Measurements from ENCODE around the gene NLN. TPM values are rescaled to one million over a fixed set of nuclear protein-coding genes. Genes with fewer than 3 reads are reported as not detected.

NLN gene
- total and polyA plus RNA-seq, 4 donors: 21.7 to 38.6 (median 24.2) TPM

DNA sequence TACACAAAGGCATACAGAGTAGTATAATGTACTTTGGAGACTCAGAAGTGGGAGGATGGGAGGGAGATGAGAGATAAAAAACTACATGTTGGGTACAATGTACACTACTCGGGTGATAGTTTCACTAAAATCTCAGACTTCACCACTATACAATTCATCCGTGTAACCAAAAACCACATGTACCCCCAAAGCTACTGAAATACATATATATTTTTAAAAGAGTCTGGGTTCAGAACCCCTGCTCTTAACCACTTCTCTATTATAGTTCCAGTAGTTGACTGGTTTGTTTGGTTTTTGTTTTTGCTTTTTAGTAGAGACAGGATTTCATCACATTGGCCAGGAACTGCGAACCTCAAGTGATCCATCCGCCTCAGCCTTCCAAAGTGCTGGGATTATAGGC, 22.7 kb upstream of the NLN start:
- no peak for DNase-seq (ENCODE audit: low read depth in 4 of 6, low spot score in 6 of 6)

DNA sequence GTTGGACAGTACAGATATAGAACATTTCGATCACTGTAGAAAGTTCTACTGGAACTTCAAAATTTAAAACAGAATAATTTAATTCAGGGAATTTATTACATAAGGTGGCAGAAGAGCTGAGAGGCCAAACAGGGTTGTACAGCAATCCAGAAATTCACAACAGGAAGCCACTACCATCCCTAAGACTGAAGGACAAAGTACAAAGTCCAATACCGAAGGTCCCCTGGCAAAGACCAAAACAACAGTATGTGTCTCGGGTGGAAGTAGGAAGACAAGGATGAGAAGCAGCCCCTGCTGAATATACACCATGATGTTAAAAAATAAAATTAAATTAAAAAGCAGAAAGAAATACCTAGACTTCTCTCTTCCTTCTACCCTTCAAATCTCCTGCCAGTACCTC, 20.0 kb upstream of the NLN start:
- H3K27ac ChIP-seq (ENCODE audit: low read depth, low read length): no peak overlapping the region
- no peak overlapping the region for H3K4me3 ChIP-seq (ENCODE audit: low read depth, low read length)
- no peaks in the 10 kb centered on the region for H3K27me3 ChIP-seq (ENCODE audit: control insufficient read depth, insufficient read depth, low read length)
- H3K36me3 ChIP-seq (ENCODE audit: control insufficient read depth, insufficient read depth, low read length): peaks cover 10% of the 10 kb centered on the region
- H3K4me1 ChIP-seq (ENCODE audit: control insufficient read depth, insufficient read depth, low read length): no peaks in the 10 kb centered on the region
- no peaks in the 10 kb centered on the region for H3K9me3 ChIP-seq (ENCODE audit: control insufficient read depth, insufficient read depth, low read length)
- WGBS (ENCODE audit: insufficient coverage): no CpG with 5 or more reads among the region's 3 CpGs
- no peak for DNase-seq (ENCODE audit: low read depth in 4 of 6, low spot score in 6 of 6)

More for the DNA sequence above, 22.7 kb upstream of the NLN start:
- Histone ChIP-seq H3K4me3 (ENCODE audit: low read depth, low read length) (no peak overlapping the region), H3K9me3 (ENCODE audit: control insufficient read depth, insufficient read depth, low read length) (no peaks in the 10 kb centered on the region), H3K36me3 (ENCODE audit: control insufficient read depth, insufficient read depth, low read length) (peaks cover 4% of the 10 kb centered on the region), H3K27ac (ENCODE audit: low read depth, low read length) (no peak overlapping the region), H3K27me3 (ENCODE audit: control insufficient read depth, insufficient read depth, low read length) (no peaks in the 10 kb centered on the region), H3K4me1 (ENCODE audit: control insufficient read depth, insufficient read depth, low read length) (no peaks in the 10 kb centered on the region)
- WGBS (ENCODE audit: insufficient coverage): no CpG with 5 or more reads among the region's 4 CpGs

DNA sequence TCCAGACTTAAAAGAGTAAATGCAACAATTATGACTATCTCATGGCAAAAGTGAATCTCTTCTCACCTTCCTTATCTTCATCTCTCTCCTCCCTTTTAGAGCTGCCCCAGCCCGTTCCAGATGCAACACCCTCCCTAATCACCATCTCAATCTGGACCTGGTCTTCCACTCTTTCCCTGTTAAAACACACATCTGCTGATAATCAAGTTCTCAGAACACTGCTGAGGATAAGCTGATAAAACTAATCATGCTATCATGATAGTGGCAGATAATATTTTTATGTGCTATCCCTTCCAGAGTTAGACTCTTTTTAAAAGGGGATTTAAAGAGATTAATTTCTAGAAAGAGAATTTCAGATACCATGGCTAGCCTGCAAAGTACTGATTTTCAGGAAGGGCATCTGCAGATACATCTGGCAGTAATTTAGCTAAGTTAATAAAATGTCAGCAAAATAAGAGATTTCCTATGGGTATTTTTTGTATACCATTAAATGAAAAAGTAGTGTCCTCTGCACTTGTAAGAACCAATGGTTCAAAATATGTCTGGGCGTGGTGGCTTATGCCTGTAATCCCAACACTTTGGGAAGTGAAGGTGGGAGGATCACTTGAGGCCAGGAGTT, 17.3 kb upstream of the NLN start:
- no peak for DNase-seq (ENCODE audit: low read depth in 4 of 6, low spot score in 6 of 6)
- WGBS (ENCODE audit: insufficient coverage): 96% methylated on average over 2 of the region's 2 CpGs
- Histone ChIP-seq H3K4me3 (ENCODE audit: low read depth, low read length) (no peak overlapping the region), H3K27me3 (ENCODE audit: control insufficient read depth, insufficient read depth, low read length) (no peaks in the 10 kb centered on the region), H3K9me3 (ENCODE audit: control insufficient read depth, insufficient read depth, low read length) (no peaks in the 10 kb centered on the region), H3K4me1 (ENCODE audit: control insufficient read depth, insufficient read depth, low read length) (no peaks in the 10 kb centered on the region), H3K36me3 (ENCODE audit: control insufficient read depth, insufficient read depth, low read length) (peaks cover 17% of the 10 kb centered on the region), H3K27ac (ENCODE audit: low read depth, low read length) (no peak overlapping the region)

DNA sequence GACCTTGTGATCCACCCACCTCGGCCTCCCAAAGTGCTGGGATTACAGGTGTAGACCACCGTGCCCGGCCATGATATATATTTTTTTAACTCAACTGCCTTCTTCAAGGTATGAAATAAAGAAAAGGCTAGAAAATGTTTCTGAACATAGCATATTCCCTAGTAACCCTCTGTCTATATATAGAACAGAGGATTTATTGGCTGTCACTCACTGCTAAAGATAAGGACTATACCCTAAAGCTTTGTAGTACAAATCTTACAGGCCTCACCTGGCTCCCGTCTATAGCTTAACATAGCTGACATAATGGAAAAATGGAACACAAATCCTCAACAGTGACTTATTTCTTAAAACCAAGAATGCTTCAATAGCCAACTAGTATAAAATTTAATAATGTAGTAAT, 14.3 kb upstream of the NLN start:
- Histone ChIP-seq H3K27me3 (ENCODE audit: control insufficient read depth, insufficient read depth, low read length) (no peaks in the 10 kb centered on the region), H3K27ac (ENCODE audit: low read depth, low read length) (no peak overlapping the region), H3K4me3 (ENCODE audit: low read depth, low read length) (no peak overlapping the region), H3K9me3 (ENCODE audit: control insufficient read depth, insufficient read depth, low read length) (no peaks in the 10 kb centered on the region), H3K36me3 (ENCODE audit: control insufficient read depth, insufficient read depth, low read length) (peaks cover 17% of the 10 kb centered on the region), H3K4me1 (ENCODE audit: control insufficient read depth, insufficient read depth, low read length) (no peaks in the 10 kb centered on the region)
- no peak for DNase-seq (ENCODE audit: low read depth in 4 of 6, low spot score in 6 of 6)
- no CpG with 5 or more reads among the region's 4 CpGs for WGBS (ENCODE audit: insufficient coverage)

DNA sequence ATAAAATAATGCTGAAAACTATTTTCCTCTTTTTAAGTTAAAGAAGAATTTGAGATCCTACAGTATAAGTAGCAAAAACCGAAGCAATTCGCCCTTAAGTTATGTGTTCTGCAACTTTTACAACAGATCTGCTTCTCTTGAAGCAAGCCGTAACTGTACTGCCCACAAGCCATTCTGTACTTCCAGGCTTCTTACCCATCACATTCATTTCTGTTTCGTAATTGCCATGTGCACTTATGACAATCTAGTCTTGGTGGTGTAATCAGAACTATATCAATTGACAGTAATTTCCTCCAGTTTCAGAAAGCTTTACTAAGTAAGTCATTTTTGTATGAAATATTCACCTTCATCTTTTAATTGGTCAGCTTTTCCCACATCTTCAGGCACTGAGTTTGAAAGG, 13.9 kb upstream of the NLN start:
- Histone ChIP-seq H3K27me3 (ENCODE audit: control insufficient read depth, insufficient read depth, low read length) (no peaks in the 10 kb centered on the region), H3K36me3 (ENCODE audit: control insufficient read depth, insufficient read depth, low read length) (peaks cover 18% of the 10 kb centered on the region), H3K4me3 (ENCODE audit: low read depth, low read length) (no peak overlapping the region), H3K27ac (ENCODE audit: low read depth, low read length) (no peak overlapping the region), H3K4me1 (ENCODE audit: control insufficient read depth, insufficient read depth, low read length) (no peaks in the 10 kb centered on the region), H3K9me3 (ENCODE audit: control insufficient read depth, insufficient read depth, low read length) (no peaks in the 10 kb centered on the region)
- DNase-seq (ENCODE audit: low read depth in 4 of 6, low spot score in 6 of 6): no peak
- no CpG with 5 or more reads among the region's 4 CpGs for WGBS (ENCODE audit: insufficient coverage)

DNA sequence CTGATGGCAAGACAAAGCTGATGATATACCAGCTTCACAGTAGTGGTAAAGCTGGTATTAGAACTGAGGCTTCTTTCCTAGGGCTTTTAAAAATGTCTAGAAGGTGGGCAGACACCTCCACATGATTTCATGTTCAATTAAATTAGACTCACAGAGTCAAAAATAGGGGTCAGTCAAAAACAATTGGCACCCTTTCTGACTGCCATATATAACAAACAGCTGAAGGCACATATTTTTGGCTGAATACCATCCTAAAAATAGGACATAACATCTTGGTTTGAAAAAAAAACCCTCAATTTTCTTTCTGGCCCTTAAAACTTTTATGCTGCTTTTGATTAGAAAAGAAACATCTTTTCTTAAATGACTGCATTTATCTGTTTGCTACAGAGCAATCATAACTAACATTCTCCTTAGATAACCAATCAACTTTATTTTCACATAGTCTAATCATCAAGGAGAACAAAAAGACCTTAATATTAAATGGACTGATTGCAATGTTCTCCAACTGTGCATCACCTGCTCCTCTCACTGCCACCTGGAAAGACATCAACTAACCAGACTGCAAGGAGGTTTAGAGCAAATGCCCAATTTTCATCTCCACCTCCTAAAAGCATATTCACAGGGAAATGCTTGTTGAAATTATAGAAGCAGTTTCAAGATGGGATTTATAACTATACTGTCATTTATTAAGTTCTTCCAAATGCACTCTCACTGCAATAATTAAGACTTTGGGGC, 3.3 kb upstream of the NLN start:
- Histone ChIP-seq H3K27ac (ENCODE audit: low read depth, low read length) (no peak overlapping the region), H3K36me3 (ENCODE audit: control insufficient read depth, insufficient read depth, low read length) (peaks cover 11% of the 10 kb centered on the region), H3K27me3 (ENCODE audit: control insufficient read depth, insufficient read depth, low read length) (no peaks in the 10 kb centered on the region), H3K4me3 (ENCODE audit: low read depth, low read length) (no peak overlapping the region), H3K9me3 (ENCODE audit: control insufficient read depth, insufficient read depth, low read length) (no peaks in the 10 kb centered on the region), H3K4me1 (ENCODE audit: control insufficient read depth, insufficient read depth, low read length) (peaks cover 6% of the 10 kb centered on the region)
- DNase-seq (ENCODE audit: low read depth in 4 of 6, low spot score in 6 of 6): peak in 1 of 6 donors; percentile 21

DNA sequence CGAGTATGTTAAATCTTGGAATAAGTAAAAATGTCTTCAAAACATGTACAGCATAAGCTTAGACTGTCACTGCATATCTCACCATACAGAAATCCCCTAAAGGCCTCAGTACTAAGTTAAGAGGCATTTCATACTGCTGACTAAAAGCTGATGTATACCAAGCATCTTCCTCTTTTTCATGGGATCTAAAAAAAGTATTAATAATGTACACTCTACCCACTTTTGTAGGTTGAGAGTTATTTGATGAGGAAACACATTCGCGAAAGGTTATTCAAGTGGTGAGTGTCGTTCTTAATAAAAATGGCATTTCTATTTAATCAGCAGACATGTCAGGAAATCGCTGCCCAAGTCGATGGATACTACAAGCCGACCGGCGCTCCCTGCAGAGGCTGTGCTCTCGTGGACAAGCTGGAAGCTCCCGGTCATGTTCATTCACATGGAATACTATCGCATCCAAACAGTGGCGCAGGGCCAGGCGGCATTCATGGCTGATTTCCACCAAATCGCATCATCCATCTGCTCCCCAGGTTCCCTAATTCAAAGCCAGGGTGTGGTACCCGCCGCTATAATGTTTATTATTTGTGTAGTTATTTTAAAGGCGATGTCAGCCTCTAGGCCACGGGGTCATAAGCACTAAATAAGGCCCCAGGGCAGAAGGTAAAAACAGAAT, 820 bp upstream of the NLN start:
- Histone ChIP-seq H3K9me3 (ENCODE audit: control insufficient read depth, insufficient read depth, low read length) (no peaks in the 10 kb centered on the region), H3K27me3 (ENCODE audit: control insufficient read depth, insufficient read depth, low read length) (no peaks in the 10 kb centered on the region), H3K36me3 (ENCODE audit: control insufficient read depth, insufficient read depth, low read length) (peaks cover 2% of the 10 kb centered on the region), H3K4me3 (ENCODE audit: low read depth, low read length) (peak overlapping the region; percentile 67), H3K4me1 (ENCODE audit: control insufficient read depth, insufficient read depth, low read length) (peaks cover 6% of the 10 kb centered on the region), H3K27ac (ENCODE audit: low read depth, low read length) (peak overlapping the region; percentile 43)
- 0% methylated on average over 10 of the region's 19 CpGs for WGBS (ENCODE audit: insufficient coverage)
- peak in 5 of 6 donors; percentile 36 to 88 (median 58) for DNase-seq (ENCODE audit: low read depth in 4 of 6, low spot score in 6 of 6)

DNA sequence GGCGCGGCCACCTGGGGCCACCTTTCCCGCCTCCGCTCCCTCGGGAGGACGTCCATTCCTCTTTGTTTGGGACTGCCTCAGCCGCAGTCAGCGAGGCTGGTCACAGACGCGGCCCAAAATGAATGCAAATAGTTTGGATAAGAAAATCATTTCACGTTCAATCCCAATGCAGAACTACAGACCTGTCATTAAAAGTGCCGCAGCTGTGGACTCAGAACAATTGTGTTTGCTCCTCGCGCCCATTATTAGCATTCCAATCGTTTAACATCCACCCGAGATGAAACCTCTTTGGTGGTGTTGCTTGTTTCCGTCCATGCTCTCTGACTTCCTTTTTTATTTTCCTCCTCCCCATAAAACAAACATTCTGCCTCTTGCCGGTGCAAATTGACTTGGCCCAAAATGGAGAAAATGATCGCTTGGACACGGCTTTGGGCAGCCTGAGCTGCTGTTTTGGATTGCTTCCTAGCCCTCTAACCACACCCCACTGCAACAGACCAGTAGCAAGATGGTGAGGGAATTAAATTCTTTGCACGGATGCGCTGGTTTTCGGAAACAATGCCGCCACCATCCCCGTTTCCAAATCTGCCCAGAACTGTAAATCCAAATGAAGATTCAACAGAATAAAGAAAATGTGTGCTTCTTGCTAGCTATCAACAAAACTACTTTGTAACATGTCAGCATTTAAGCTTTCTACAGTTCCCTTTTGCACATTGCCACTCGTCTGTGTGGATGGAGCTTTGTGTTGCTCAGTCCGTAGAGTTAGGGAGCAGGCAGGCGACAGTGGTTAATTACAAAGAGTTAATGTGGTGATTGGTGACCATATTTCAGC, 784 bp downstream of the NLN start:
- WGBS (ENCODE audit: insufficient coverage): under 1% methylated on average over 27 of the region's 28 CpGs
- DNase-seq (ENCODE audit: low read depth in 4 of 6, low spot score in 6 of 6): peak; percentile 43 to 90 (median 64)

DNA sequence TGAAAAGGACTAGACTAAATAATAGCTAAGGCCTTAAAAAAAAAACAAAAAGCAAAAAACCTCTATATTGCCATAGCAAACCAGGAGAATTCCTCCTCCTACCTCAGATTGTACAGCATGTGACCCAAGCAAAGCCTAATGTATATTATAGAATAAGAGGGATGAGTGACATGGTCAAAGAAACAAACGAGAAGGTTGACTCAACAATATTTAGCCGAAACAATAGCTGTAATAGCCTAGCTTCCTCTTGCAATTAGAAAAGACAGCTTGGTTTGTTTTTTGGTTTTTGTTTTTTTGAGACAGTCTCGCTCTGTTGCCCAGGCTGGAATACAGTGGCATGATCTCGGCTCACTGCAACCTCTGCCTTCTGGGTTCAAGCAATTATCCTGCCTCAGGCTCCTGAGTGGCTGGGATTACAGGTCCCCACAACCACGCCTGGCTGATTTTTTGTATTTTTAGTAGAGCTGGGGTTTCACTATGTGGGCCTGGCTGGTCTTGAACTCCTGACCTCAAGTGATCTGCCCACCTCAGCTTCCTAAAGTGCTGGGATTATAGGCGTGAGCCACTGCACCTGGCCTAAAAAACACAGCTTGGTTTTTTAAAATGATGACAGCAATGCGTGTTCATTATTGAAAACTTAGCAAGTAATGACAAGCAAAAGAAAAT, 5.6 kb downstream of the NLN start:
- no peaks in the 10 kb centered on the region for H3K36me3 ChIP-seq (ENCODE audit: control insufficient read depth, insufficient read depth, low read length)
- WGBS (ENCODE audit: insufficient coverage): 85% methylated on average over 5 of the region's 7 CpGs

More for the DNA sequence above, 784 bp downstream of the NLN start:
- Histone ChIP-seq H3K4me1 (ENCODE audit: control insufficient read depth, insufficient read depth, low read length) (peaks cover 6% of the 10 kb centered on the region), H3K36me3 (ENCODE audit: control insufficient read depth, insufficient read depth, low read length) (peaks cover 2% of the 10 kb centered on the region), H3K27ac (ENCODE audit: low read depth, low read length) (peak overlapping the region; percentile 82), H3K9me3 (ENCODE audit: control insufficient read depth, insufficient read depth, low read length) (no peaks in the 10 kb centered on the region), H3K27me3 (ENCODE audit: control insufficient read depth, insufficient read depth, low read length) (no peaks in the 10 kb centered on the region), H3K4me3 (ENCODE audit: low read depth, low read length) (peak overlapping the region; percentile 82)

More for the DNA sequence above, 5.6 kb downstream of the NLN start:
- DNase-seq (ENCODE audit: low read depth in 4 of 6, low spot score in 6 of 6): no peak
- Histone ChIP-seq H3K4me1 (ENCODE audit: control insufficient read depth, insufficient read depth, low read length) (no peaks in the 10 kb centered on the region), H3K27ac (ENCODE audit: low read depth, low read length) (no peak overlapping the region), H3K4me3 (ENCODE audit: low read depth, low read length) (no peak overlapping the region), H3K27me3 (ENCODE audit: control insufficient read depth, insufficient read depth, low read length) (no peaks in the 10 kb centered on the region), H3K9me3 (ENCODE audit: control insufficient read depth, insufficient read depth, low read length) (no peaks in the 10 kb centered on the region)
